PC-9 (cell line): ENCODE measurements around the gene ZNF160. TPM values are rescaled to one million over a fixed set of nuclear protein-coding genes. Genes with fewer than 3 reads are reported as not detected.

Source experiments
- BruUV-seq: library from RNA; stranded (reverse); fragments of 400-500 nt; replicated peaks from 2 replicates; lab custom pipeline; 2021; lab: Mats Ljungman, UMichigan
- CTCF ChIA-PET: fragments of 300-600 bp; sonication (Branson Sonifier 250); formaldehyde crosslinking; loops from one replicate; lab custom pipeline; 2022; ENCODE audit warnings: antibody characterized with exemption; lab: Charles Lee
- POLR2A ChIA-PET: fragments of 300-600 bp; sonication (Branson Sonifier 250); formaldehyde crosslinking; loops from one replicate; lab custom pipeline; 2022; ENCODE audit warnings: antibody characterized with exemption; ENCODE audit not compliant: unreplicated experiment; lab: Charles Lee
- DNase-seq, 2 experiments: peaks; one replicate each; pipeline versions ENCODE4 v3.0.0 to v3.0.0-alpha.2; 2015 to 2022; ENCODE audit warnings: mixed read lengths in 1 of 2
- H2AFZ ChIP-seq: fragments of 200-600 bp; sonication (generic); 2 replicates; pipeline ENCODE4 v1.8.1; 2017; ENCODE audit warnings: antibody characterized with exemption
- H3F3A ChIP-seq: fragments of 200-600 bp; sonication (generic); 2 replicates; pipeline ENCODE4 v1.8.1; 2017; ENCODE audit warnings: antibody characterized with exemption, mild to moderate bottlenecking, low read depth; ENCODE audit not compliant: insufficient read depth
- H3K27ac ChIP-seq: fragments of 200-600 bp; sonication (generic); 2 replicates; pipeline ENCODE4 v1.6.1; 2016; ENCODE audit warnings: mixed run types
- H3K27me3 ChIP-seq: fragments of 200-600 bp; sonication (generic); 2 replicates; pipeline ENCODE4 v1.6.1; 2016; ENCODE audit warnings: low read depth, mixed run types; ENCODE audit not compliant: insufficient read depth
- H3K36me3 ChIP-seq: fragments of 200-600 bp; sonication (generic); 2 replicates; pipeline ENCODE4 v1.6.1; 2016; ENCODE audit warnings: low read depth, mixed run types
- H3K4me1 ChIP-seq: fragments of 200-600 bp; sonication (generic); replicated peaks from 2 replicates; pipeline ENCODE4 v1.6.1; 2016; ENCODE audit warnings: mixed run types; ENCODE audit not compliant: insufficient read depth
- H3K4me2 ChIP-seq: fragments of 200-600 bp; sonication (generic); 2 replicates; pipeline ENCODE4 v1.6.1; 2017; ENCODE audit warnings: mixed run types
- H3K4me3 ChIP-seq: fragments of 200-600 bp; sonication (generic); 2 replicates; pipeline ENCODE4 v1.6.1; 2016; ENCODE audit warnings: mixed run types
- H3K79me2 ChIP-seq: fragments of 200-600 bp; sonication (generic); 2 replicates; pipeline ENCODE4 v1.6.1; 2017; ENCODE audit warnings: low read depth, mixed run types
- H3K9me2 ChIP-seq: fragments of 200-600 bp; sonication (generic); 2 replicates; pipeline ENCODE4 v1.8.1; 2017; ENCODE audit warnings: mild to moderate bottlenecking; ENCODE audit not compliant: insufficient read depth
- H3K9me3 ChIP-seq: fragments of 200-600 bp; sonication (generic); 2 replicates; pipeline ENCODE4 v1.8.1; 2016; ENCODE audit warnings: low read depth; ENCODE audit not compliant: insufficient read depth
- H4K20me1 ChIP-seq: fragments of 200-600 bp; sonication (generic); 2 replicates; pipeline ENCODE4 v1.8.1; 2017; ENCODE audit not compliant: insufficient read depth
- CTCF ChIP-seq: fragments of 200-600 bp; sonication (generic); conservative IDR thresholded peaks from 2 replicates; pipeline ENCODE4 v1.6.1; 2017; ENCODE audit warnings: mixed run types, antibody characterized with exemption, mild to moderate bottlenecking, moderate library complexity
- EZH2 ChIP-seq: fragments of 200-600 bp; sonication (generic); IDR thresholded peaks from 2 replicates; pipeline ENCODE4 v1.8.0; 2017; ENCODE audit warnings: antibody characterized with exemption, low read depth
- intact Hi-C: fragments of 100-400 bp; cut with micrococcal nuclease; formaldehyde crosslinking; loops from one replicate; pipeline ENCODE4 v1.10.0; 2022; ENCODE audit not compliant: unreplicated experiment
- total RNA-seq: library from RNA; stranded (reverse); gene quantifications from 2 replicates; pipeline ENCODE4 v1.2.3, GENCODE V29; 2021

The ZNF160 gene
- total RNA-seq, 1 experiment from 2014 or later = 27.4 TPM

GRCh38 chr19:53123400-53123799, 20.2 kb upstream of the ZNF160 start:
- TF ChIP-seq EZH2 = no peak
- no peak for TF ChIP-seq CTCF
- H3K4me3 ChIP-seq = no peak overlapping the region
- no peak overlapping the region for H3K27ac ChIP-seq
- CTCF ChIA-PET = no interaction called here
- no peaks in the 10 kb centered on the region for H4K20me1 ChIP-seq
- no peaks in the 10 kb centered on the region for H3K4me1 ChIP-seq
- no peaks in the 10 kb centered on the region; the same call in 1 of the 2 replicates for H3K9me3 ChIP-seq
- no peaks in the 10 kb centered on the region for H3F3A ChIP-seq
- H3K27me3 ChIP-seq = no peaks in the 10 kb centered on the region
- no peaks in the 10 kb centered on the region for H3K79me2 ChIP-seq
- H2AFZ ChIP-seq = no peak overlapping the region
- H3K9me2 ChIP-seq = no peaks in the 10 kb centered on the region
- H3K36me3 ChIP-seq = no peaks in the 10 kb centered on the region
- POLR2A ChIA-PET = interaction anchor here (0.7 kb wide), 1 partner anchor 980 kb away, joined by 3 read pairs; no protein-coding TSS in a partner anchor
- no peak overlapping the region for H3K4me2 ChIP-seq
- no peak for DNase-seq
- intact Hi-C loops = no loop called here
- no TSS peak for BruUV-seq

DNA sequence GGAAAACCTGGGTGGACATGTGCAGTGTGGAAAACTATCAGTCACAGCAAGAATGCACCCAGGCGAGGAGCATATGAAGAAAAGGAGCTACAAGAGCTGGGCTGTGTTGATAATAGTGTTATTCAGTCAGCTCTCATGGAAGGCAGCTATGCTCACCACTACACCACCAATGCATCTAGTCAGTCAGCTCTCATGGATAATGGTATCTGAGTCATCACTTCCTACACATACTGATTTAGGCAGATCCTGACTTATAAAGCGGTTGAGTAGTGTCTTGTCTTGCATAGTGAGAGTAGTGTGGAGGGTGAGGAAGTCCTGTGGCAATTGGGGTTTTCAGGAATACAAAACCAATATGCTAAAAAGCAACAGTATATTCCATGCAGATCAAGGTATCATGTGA, 9.1 kb upstream of the ZNF160 start:
- Histone ChIP-seq H3K9me2 (no peaks in the 10 kb centered on the region), H4K20me1 (no peaks in the 10 kb centered on the region), H3K4me3 (no peak overlapping the region), H3F3A (no peaks in the 10 kb centered on the region), H3K9me3 (peaks cover 15% of the 10 kb centered on the region), H3K27ac (no peak overlapping the region), H3K4me2 (no peak overlapping the region), H2AFZ (no peak overlapping the region), H3K36me3 (no peaks in the 10 kb centered on the region; the same call in 1 of the 2 replicates), H3K79me2 (no peaks in the 10 kb centered on the region), H3K27me3 (no peaks in the 10 kb centered on the region), H3K4me1 (no peaks in the 10 kb centered on the region)
- intact Hi-C loops = no loop called here
- ChIA-PET CTCF (no interaction called here), POLR2A (no interaction called here)
- no peak for TF ChIP-seq CTCF
- TF ChIP-seq EZH2 = no peak
- DNase-seq = no peak
- BruUV-seq = no TSS peak

- H3K4me2 ChIP-seq = no peak overlapping the region
- H4K20me1 ChIP-seq = no peaks in the 10 kb centered on the region
- no TSS peak for BruUV-seq
- intact Hi-C loops = no loop called here
- peaks cover 9% of the 10 kb centered on the region for H3K9me3 ChIP-seq
- ChIA-PET CTCF (no interaction called here), POLR2A (no interaction called here)
- no peak for DNase-seq
- no peak overlapping the region for H2AFZ ChIP-seq
- no peaks in the 10 kb centered on the region for H3K79me2 ChIP-seq
- H3K9me2 ChIP-seq = no peaks in the 10 kb centered on the region
- TF ChIP-seq EZH2 (no peak), CTCF (no peak)
- H3K36me3 ChIP-seq = no peaks in the 10 kb centered on the region; the same call in 1 of the 2 replicates
- no peak overlapping the region for H3K4me3 ChIP-seq
- no peak overlapping the region for H3K27ac ChIP-seq
- H3K27me3 ChIP-seq = no peaks in the 10 kb centered on the region
- H3F3A ChIP-seq = peaks cover under 1% of the 10 kb centered on the region; the same call in 1 of the 2 replicates
- H3K4me1 ChIP-seq = no peaks in the 10 kb centered on the region
Observed at GRCh38 chr19:53109527-53109926, 6.3 kb upstream of the ZNF160 start.
